IPS DF 6.9 (cell line): ENCODE data around the gene NBL1.

Experiments
- DNase-seq: peaks from one replicate; pipeline ENCODE4 v3.0.0-alpha.2; 2013; ENCODE audit warnings: low read depth, low spot score
- H3K27ac ChIP-seq: one replicate; pipeline ENCODE4 v1.5.1; 2013; ENCODE audit warnings: low read length, control low read depth
- H3K27me3 ChIP-seq: 2 replicates; pipeline ENCODE4 v1.6.1; 2013; ENCODE audit warnings: mild to moderate bottlenecking, low read length; ENCODE audit not compliant: control insufficient read depth, insufficient read depth
- H3K36me3 ChIP-seq: 2 replicates; pipeline ENCODE4 v1.6.1; 2013; ENCODE audit warnings: low read length; ENCODE audit not compliant: control insufficient read depth, insufficient read depth
- H3K4me1 ChIP-seq: 2 replicates; pipeline ENCODE4 v1.6.1; 2013; ENCODE audit warnings: low read length; ENCODE audit not compliant: control insufficient read depth, insufficient read depth
- H3K4me3 ChIP-seq: 2 replicates; pipeline ENCODE4 v1.5.1; 2013; ENCODE audit warnings: mild to moderate bottlenecking, low read length
- H3K9me3 ChIP-seq: 2 replicates; pipeline ENCODE4 v1.6.1; 2013; ENCODE audit warnings: low read length, inconsistent platforms; ENCODE audit not compliant: control insufficient read depth, insufficient read depth
- WGBS: extraction: QIAGEN DNeasy Blood & Tissue Kit; methylation state at CpG from one replicate; pipeline ENCODE4 v1.1.7; 2013; ENCODE audit warnings: mixed read lengths, missing lambda C conversion rate; ENCODE audit not compliant: insufficient read length, insufficient coverage; 5-methylcytosine and 5-hydroxymethylcytosine counted together

NBL1 gene

DNA sequence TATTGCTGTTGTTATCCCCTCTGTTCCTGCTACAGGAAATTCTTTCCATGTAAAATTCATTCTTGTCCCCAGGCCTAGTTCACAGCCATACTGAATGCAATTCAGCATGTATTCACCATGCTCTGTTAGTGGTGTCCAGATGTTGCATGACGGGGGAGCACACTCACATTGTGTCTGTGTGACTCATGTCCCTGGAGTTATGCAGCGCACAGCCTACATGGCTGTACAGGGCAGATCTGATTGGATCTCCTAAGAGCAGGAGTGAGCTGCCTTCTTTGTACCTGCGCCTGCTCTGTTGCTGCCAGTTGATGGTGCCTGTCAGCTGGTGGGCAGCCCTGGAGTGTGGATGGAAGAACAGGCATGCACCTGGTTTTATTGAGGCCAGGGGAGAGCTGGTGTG lies 38.1 kb downstream of the NBL1 start:
- no CpG with 5 or more reads among the region's 3 CpGs for WGBS
- no peak overlapping the region for H3K4me3 ChIP-seq
- H3K9me3 ChIP-seq, result no peaks in the 10 kb centered on the region
- H3K27ac ChIP-seq, result no peak overlapping the region
- H3K4me1 ChIP-seq, result 0 out of 2 replicates have a peak, but pooled peaks cover 5% of the 10 kb centered on the region
- DNase-seq, result no peak
- H3K27me3 ChIP-seq, result no peaks in the 10 kb centered on the region
- no peaks in the 10 kb centered on the region for H3K36me3 ChIP-seq

DNA sequence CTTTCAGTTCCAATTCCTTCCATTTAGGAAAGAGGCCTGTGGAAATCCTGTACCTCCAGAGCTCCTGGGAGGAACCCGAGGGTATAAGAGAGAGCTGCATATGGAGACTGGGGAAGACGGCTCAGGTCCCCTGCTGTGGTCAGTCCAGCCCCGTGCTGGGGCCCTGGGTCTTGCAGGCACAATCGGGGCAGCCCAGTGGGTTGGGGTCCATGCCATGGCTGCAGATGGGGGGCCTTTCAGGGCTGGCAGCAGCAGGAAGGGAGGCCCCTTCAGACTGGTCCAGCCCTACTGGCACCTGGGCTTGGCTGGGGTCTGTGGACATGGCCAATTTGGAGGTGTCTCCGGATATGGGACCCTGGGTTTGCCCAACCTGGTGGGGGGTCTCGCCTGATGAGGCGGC lies 38.8 kb downstream of the NBL1 start:
- no peaks in the 10 kb centered on the region for H3K36me3 ChIP-seq
- H3K9me3 ChIP-seq, result no peaks in the 10 kb centered on the region
- H3K27ac ChIP-seq, result no peak overlapping the region
- H3K27me3 ChIP-seq, result no peaks in the 10 kb centered on the region
- DNase-seq, result no peak
- 0 out of 2 replicates have a peak, but pooled peaks cover 5% of the 10 kb centered on the region for H3K4me1 ChIP-seq
- no CpG with 5 or more reads among the region's 7 CpGs for WGBS
- no peak overlapping the region for H3K4me3 ChIP-seq

DNA sequence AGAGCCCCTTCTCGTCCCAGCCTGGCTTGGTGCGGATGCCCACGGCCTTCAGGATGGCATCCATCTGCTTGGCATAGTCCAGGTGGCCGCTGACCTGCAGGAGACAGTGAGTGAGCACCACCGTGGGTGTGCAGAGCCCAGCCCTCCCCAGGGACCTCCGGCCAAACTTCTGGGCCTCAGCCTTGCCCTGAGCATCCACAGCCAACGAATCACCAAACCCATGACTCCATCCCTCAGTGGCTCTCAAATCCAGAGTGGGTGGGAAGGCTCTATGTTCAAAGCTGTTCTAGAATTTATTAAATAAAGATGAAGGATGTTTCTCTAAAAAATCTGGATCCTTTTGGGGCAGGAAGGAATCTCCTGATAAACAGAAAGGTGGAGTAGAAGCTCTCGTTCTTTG lies 39.2 kb downstream of the NBL1 start:
- H3K4me1 ChIP-seq, result 0 out of 2 replicates have a peak, but pooled peaks cover 5% of the 10 kb centered on the region
- no peaks in the 10 kb centered on the region for H3K9me3 ChIP-seq
- no peaks in the 10 kb centered on the region for H3K27me3 ChIP-seq
- WGBS, result no CpG with 5 or more reads among the region's 8 CpGs
- H3K36me3 ChIP-seq, result no peaks in the 10 kb centered on the region
- no peak overlapping the region for H3K27ac ChIP-seq
- no peak for DNase-seq
- no peak overlapping the region for H3K4me3 ChIP-seq

DNA sequence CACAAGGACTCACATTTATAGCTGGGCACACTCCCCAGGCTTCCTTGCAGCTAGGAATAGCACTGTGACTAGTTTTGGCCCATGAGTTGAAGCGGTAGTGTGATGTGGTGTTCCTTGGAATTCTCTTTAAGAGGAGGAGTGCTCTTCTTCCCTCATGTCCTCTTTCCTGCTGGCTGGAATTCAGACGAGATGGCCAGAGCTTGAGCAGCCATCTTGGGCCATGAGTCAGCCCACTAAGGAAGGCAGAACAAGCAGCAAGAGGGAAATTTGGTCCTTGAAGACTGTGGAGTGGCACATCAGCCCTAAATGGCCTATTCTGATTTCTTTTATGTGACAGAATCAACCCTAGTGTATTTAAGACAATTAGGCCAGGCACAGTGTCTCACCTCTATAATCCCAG lies 40.6 kb downstream of the NBL1 start:
- no peak for DNase-seq
- Histone ChIP-seq H3K4me3 (no peak overlapping the region), H3K4me1 (peaks cover 3% of the 10 kb centered on the region; the same call in 1 of the 2 replicates), H3K27ac (no peak overlapping the region), H3K9me3 (no peaks in the 10 kb centered on the region), H3K36me3 (no peaks in the 10 kb centered on the region), H3K27me3 (no peaks in the 10 kb centered on the region)
- no CpG with 5 or more reads among the region's 2 CpGs for WGBS

DNA sequence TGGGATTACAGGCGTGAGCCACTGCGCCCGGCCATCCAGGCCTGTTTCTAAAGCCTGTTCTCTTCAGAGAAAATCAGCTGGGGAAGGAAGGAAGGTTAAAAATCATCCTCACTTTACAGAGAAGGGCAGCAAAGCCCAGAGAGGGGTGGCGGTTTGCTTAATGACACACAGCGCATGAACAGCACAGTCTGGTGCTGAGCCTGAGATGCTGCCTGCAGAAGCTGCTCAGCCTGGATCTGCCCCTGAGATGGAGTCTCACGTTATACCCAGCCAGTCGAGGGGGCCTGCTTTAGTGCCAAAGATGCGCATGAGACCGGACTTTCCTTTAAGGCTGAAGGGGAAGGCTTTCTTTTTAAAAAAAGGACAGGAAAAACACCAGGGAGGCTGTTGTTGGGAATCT lies 41.9 kb downstream of the NBL1 start:
- no peaks in the 10 kb centered on the region for H3K9me3 ChIP-seq
- no peak overlapping the region for H3K4me3 ChIP-seq
- no CpG with 5 or more reads among the region's 9 CpGs for WGBS
- no peak for DNase-seq
- no peak overlapping the region for H3K27ac ChIP-seq
- H3K27me3 ChIP-seq, result no peaks in the 10 kb centered on the region
- H3K4me1 ChIP-seq, result peaks cover 3% of the 10 kb centered on the region; the same call in 1 of the 2 replicates
- H3K36me3 ChIP-seq, result no peaks in the 10 kb centered on the region

DNA sequence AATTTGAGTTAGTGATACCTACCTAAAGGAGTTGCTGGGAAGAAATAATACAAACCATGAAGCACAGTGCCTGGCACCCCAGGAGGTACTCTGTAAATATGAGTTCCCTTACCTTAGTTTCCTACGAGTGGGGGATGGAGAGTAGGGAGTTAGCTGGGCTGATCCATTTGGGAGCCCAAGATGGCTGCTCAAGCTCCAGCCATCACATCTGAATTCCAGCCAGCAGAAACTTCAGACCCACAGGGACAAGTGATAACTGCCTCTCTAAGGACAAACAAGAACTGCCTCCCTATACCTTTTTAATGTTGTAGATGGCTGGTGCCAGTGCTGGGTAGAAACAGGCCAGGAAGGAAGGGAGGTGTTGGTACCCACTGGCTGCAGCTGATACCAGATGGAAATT lies 43.3 kb downstream of the NBL1 start:
- H3K36me3 ChIP-seq, result no peaks in the 10 kb centered on the region
- H3K4me3 ChIP-seq, result no peak overlapping the region

DNA sequence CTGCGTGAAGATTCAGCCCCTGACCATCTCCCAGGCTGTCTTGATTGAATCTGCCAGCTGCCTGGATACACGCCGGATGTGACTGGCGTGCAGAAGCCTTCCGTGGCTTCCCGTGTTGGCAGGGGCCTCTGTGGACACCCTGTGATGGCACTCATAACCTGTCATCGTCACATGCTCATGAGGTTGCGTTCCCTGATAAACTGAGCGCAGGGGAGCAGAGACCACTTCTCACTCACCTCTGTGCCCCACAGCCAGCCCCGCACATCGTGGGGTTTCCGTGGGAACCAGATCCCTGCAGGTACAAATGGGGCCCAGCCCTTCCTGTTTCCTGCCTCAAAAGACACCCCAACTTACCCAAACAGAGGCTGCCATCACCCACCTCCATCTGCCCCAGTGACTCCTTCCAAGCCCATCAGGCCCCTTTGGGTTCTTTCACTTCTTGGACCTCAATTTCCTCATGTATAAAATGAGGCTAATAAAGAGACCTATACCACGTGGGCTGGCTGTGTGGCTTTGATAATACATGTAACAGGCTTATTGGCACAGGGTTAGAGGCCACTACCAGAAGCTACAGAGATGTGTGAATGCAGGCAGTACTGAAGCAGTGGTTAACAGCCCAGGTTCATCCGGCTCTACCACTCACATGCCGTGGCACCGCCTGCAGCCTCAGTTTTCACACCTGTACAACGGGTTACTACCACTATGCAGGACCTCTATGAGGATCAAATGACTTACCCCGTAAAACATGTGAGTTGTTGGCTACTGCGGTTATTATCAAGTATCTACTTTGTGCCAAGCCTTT lies 44.1 kb downstream of the NBL1 start:
- Histone ChIP-seq H3K4me1 (peaks cover 3% of the 10 kb centered on the region; the same call in 1 of the 2 replicates), H3K27me3 (no peaks in the 10 kb centered on the region), H3K4me3 (no peak overlapping the region), H3K9me3 (no peaks in the 10 kb centered on the region), H3K27ac (no peak overlapping the region), H3K36me3 (no peaks in the 10 kb centered on the region)
- no CpG with 5 or more reads among the region's 19 CpGs for WGBS
- DNase-seq, result no peak

More for the DNA sequence above, 43.3 kb downstream of the NBL1 start:
- Histone ChIP-seq H3K4me1 (peaks cover 3% of the 10 kb centered on the region; the same call in 1 of the 2 replicates), H3K9me3 (no peaks in the 10 kb centered on the region), H3K27me3 (no peaks in the 10 kb centered on the region), H3K27ac (no peak overlapping the region)
- WGBS, result no CpG with 5 or more reads among the region's 1 CpG
- DNase-seq, result no peak

DNA sequence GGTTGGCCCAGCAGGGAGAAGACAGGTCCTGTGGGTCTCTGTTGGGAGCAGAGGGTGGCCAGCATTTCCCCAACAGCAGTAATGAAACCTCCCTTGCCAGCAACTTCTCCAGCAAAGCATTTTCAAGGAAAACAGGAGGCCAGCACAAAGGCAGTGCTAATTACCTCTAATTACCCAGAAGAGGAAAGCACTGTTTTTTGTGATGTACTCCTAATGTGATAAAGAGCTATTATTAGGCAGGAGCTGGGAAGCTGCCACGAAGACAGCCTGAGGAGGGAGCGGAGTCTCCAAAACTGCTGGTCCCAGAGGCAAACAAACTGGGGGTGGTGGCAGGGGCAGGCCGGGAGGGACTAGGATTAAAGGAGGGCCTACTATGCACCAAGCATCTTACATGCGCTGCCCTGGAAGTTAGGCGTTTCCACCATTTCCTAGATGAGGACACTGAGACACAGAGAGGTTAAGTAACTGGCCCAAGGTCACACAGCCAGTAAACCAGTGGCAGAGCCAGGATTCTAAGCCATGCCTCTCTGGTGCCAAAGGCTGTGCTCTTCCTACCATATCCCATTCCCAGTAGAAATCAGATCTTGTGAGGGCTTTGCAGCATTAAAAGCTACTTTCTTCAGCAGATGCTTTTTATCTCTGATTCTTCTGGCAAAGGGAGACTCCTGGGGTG lies 45.1 kb downstream of the NBL1 start:
- H3K9me3 ChIP-seq, result no peaks in the 10 kb centered on the region
- no peak overlapping the region for H3K4me3 ChIP-seq
- DNase-seq, result no peak
- no peak overlapping the region for H3K27ac ChIP-seq
- peaks cover 3% of the 10 kb centered on the region; the same call in 1 of the 2 replicates for H3K4me1 ChIP-seq
- H3K36me3 ChIP-seq, result no peaks in the 10 kb centered on the region
- no peaks in the 10 kb centered on the region for H3K27me3 ChIP-seq
- WGBS, result no CpG with 5 or more reads among the region's 5 CpGs

DNA sequence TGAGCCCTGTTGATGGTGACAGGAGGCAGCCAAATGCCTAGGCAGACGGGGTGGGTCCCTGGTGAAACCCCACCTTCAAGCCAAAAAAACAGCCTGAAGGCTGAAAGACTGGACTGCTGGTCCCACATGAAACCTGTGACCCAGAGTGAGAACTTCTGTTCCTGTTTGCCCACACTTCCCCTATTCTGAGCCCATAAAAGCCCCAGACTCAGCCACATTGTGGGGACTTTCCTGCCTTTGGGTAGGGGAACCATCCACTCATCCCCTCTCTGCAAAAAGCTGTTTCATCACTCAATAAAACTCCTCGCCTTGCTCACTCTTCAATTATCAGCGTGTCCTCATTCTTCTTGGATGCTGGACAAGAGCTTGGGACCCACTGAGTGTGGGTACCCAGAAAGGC lies 45.7 kb downstream of the NBL1 start:
- Histone ChIP-seq H3K27ac (no peak overlapping the region), H3K36me3 (no peaks in the 10 kb centered on the region), H3K9me3 (no peaks in the 10 kb centered on the region), H3K4me3 (no peak overlapping the region), H3K4me1 (peaks cover 3% of the 10 kb centered on the region; the same call in 1 of the 2 replicates), H3K27me3 (no peaks in the 10 kb centered on the region)
- WGBS, result no CpG with 5 or more reads among the region's 3 CpGs
- DNase-seq, result no peak

DNA sequence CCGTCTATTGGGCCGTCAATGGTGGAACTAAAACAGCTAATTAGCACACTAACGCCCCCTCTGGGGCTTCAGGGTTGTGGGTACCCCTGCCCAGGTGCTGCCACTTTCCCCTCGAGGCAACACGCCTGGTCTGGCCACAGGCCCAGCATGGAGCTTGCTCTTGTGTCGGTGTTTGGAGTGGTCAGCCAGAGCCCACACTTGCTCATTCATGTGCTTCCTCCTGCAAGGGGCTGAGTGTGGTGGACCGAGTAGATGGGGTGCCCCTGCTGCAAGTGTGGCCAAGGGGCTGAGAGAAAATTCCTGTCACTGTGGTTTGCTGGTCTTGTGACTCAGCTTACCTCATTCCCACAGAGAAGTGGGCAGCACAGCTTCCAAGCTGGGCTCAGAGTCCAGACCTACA lies 46.2 kb downstream of the NBL1 start:
- no peaks in the 10 kb centered on the region for H3K36me3 ChIP-seq
- WGBS, result no CpG with 5 or more reads among the region's 7 CpGs

More for the DNA sequence above, 46.2 kb downstream of the NBL1 start:
- Histone ChIP-seq H3K9me3 (no peaks in the 10 kb centered on the region), H3K27ac (no peak overlapping the region), H3K4me1 (peaks cover 3% of the 10 kb centered on the region; the same call in 1 of the 2 replicates), H3K4me3 (no peak overlapping the region), H3K27me3 (no peaks in the 10 kb centered on the region)
- DNase-seq, result no peak
